ENCODE results near the gene ARHGAP21. TPM values are rescaled to one million over a fixed set of nuclear protein-coding genes. Genes with fewer than 3 reads are reported as not detected.

Gene ARHGAP21
- total and polyA plus RNA-seq, 9 of the 15 experiments (the other 6 are each of a cell fraction or from before 2014, with no cell fraction given): 13.6 to 145 (median 60.8) TPM

- TF ChIP-seq JUND (IDR thresholded peaks at IDR 0.05; ENCODE audit: borderline replicate concordance, low read depth, low read length): peak; percentile 45; the same call in 1 of the 2 replicates
- TF ChIP-seq JUND (tag; IDR thresholded peaks at IDR 0.05; ENCODE audit: borderline replicate concordance, low read depth, low read length): no peak
- TF ChIP-seq BRF1 (IDR thresholded peaks at IDR 0.05; ENCODE audit: borderline replicate concordance, extremely low read depth, insufficient read length): no peak
- no peak for TF ChIP-seq ZBTB2 (IDR thresholded peaks at IDR 0.05)
- TF ChIP-seq SRSF3 (IDR thresholded peaks at IDR 0.05; ENCODE audit: insufficient read depth, low read length): no peak
- TF ChIP-seq TEAD2 (tag; IDR thresholded peaks at IDR 0.05): no peak
- TF ChIP-seq ZNF175 (CRISPR knock-in tag; IDR thresholded peaks at IDR 0.05; ENCODE audit: low read depth): no peak
- TF ChIP-seq U2AF1 (optimal IDR thresholded peaks at IDR 0.05; ENCODE audit: low read depth, low read length): no peak
- 0 out of 4 replicates have a peak, but pooled peaks of 1 of the 2 experiments have one; percentile 27 for TF ChIP-seq MAZ (CRISPR knock-in tag; conservative IDR thresholded peaks at IDR 0.05 in 1 of 2, IDR thresholded peaks at IDR 0.05 in 1 of 2)
- TF ChIP-seq ZNF263 (CRISPR knock-in tag; IDR thresholded peaks at IDR 0.05; ENCODE audit: borderline replicate concordance): no peak
- TF ChIP-seq ZNF408 (CRISPR knock-in tag; IDR thresholded peaks at IDR 0.05; ENCODE audit: low read depth): no peak
- TF ChIP-seq RCOR1 (IDR thresholded peaks at IDR 0.05; ENCODE audit: borderline replicate concordance in 1 of 2, low read depth in 2 of 2, low read length in 2 of 2): peak in 1 of 2 experiments; percentile 20; a peak in 1 of 4 replicates
- no peak for TF ChIP-seq EZH2 (IDR thresholded peaks at IDR 0.05; ENCODE audit: borderline replicate concordance, low read depth, low read length)
- TF ChIP-seq TARDBP (IDR thresholded peaks at IDR 0.05): no peak
- TF ChIP-seq SOX6 (IDR thresholded peaks at IDR 0.05): peak; percentile 88
- TF ChIP-seq ATF4 (CRISPR knock-in tag; IDR thresholded peaks at IDR 0.05): no peak
- TF ChIP-seq YY1 (IDR thresholded peaks at IDR 0.05; ENCODE audit: borderline replicate concordance in 1 of 3, control insufficient read depth in 1 of 3, extremely low read depth in 1 of 3, insufficient read depth in 3 of 3, insufficient read length in 1 of 3, insufficient replicate concordance in 2 of 3, low read depth in 1 of 3, low read length in 2 of 3): no peak
- no peak for TF ChIP-seq ARNT (IDR thresholded peaks at IDR 0.05)
- TF ChIP-seq PBX2 (CRISPR knock-in tag; IDR thresholded peaks at IDR 0.05; ENCODE audit: low read depth): no peak
- TF ChIP-seq PBX2 (tag; conservative IDR thresholded peaks at IDR 0.05; ENCODE audit: low read depth): no peak
- no peak for TF ChIP-seq SMARCE1 (IDR thresholded peaks at IDR 0.05)
- no peak for TF ChIP-seq SETDB1 (IDR thresholded peaks at IDR 0.05; ENCODE audit: low read length)
- TF ChIP-seq ZNF24 (IDR thresholded peaks at IDR 0.05): peak; percentile 64; the same call in 1 of the 2 replicates
- TF ChIP-seq ARID2 (IDR thresholded peaks at IDR 0.05): peak; percentile 72; the same call in 1 of the 2 replicates
These were observed 4.1 kb upstream of the ARHGAP21 start (continued) for GRCh38 chr10:24727786-24728185.
